ENCODE data around the gene ACP6.
"Not testable (repeated sequence)": the region's sequence is repeated elsewhere in the genome, so short reads cannot be mapped to it uniquely, and the experiment has no call there.

Gene ACP6

GRCh38 chr1:147619741-147620140 is 50.6 kb downstream of the ACP6 start:
- no peak for DNase-seq

- no peak for DNase-seq
These were observed 51.6 kb downstream of the ACP6 start for GRCh38 chr1:147618771-147619170.

- no peak for DNase-seq
These were observed 52.2 kb downstream of the ACP6 start for GRCh38 chr1:147618077-147618569.

GRCh38 chr1:147614966-147615365 is 55.4 kb downstream of the ACP6 start:
- not testable (repeated sequence) for DNase-seq

GRCh38 chr1:147613506-147613905 is 56.8 kb downstream of the ACP6 start:
- DNase-seq, result no peak

GRCh38 chr1:147612366-147612765 is 58.0 kb downstream of the ACP6 start:
- no peak for DNase-seq

- DNase-seq, result no peak
These were observed 58.7 kb downstream of the ACP6 start for GRCh38 chr1:147611586-147611985.

GRCh38 chr1:147611021-147611426 is 59.3 kb downstream of the ACP6 start:
- no peak for DNase-seq

GRCh38 chr1:147609358-147609757 is 61.0 kb downstream of the ACP6 start:
- DNase-seq, result no peak

GRCh38 chr1:147608596-147608995 is 61.7 kb downstream of the ACP6 start:
- no peak for DNase-seq

GRCh38 chr1:147605591-147605990 is 64.7 kb downstream of the ACP6 start:
- no peak for DNase-seq

GRCh38 chr1:147603986-147604385 is 66.3 kb downstream of the ACP6 start:
- no peak for DNase-seq

GRCh38 chr1:147600119-147601111 is 69.9 kb downstream of the ACP6 start:
- DNase-seq, result no peak

GRCh38 chr1:147599362-147600118 is 70.8 kb downstream of the ACP6 start:
- peak; percentile 70 for DNase-seq

GRCh38 chr1:147598621-147599361 is 71.5 kb downstream of the ACP6 start:
- DNase-seq, result no peak

- no peak for DNase-seq
These were observed 73.3 kb downstream of the ACP6 start for GRCh38 chr1:147597010-147597409.

All from NCI-H1436 treated with DMSO at 0.1 percent for 48 hours (cell line).